DND-41 (cell line): ENCODE measurements around the gene DCAF10.

Source experiments
- ATAC-seq: fragments of 200-7000 bp; cut with Tn5 transposase; 3 replicates; pipeline ENCODE4 v1.9.1; 2021; ENCODE audit warnings: low read depth; ENCODE audit not compliant: insufficient read depth
- DNase-seq: peaks from one replicate; pipeline ENCODE4 v3.0.0-alpha.2; 2020
- H2AFZ ChIP-seq: 2 replicates; pipeline ENCODE4 v1.6.0; 2012; ENCODE audit warnings: low read depth, low read length
- H3K27ac ChIP-seq: 2 replicates; pipeline ENCODE4 v1.5.1; 2012; ENCODE audit warnings: low read length, inconsistent platforms
- H3K27me3 ChIP-seq: fragments of 200-600 bp; sonication (generic); 2 replicates; pipeline ENCODE4 v1.6.0; 2012; ENCODE audit warnings: low read length, mild to moderate bottlenecking, inconsistent platforms; ENCODE audit not compliant: insufficient read depth, poor library complexity
- H3K36me3 ChIP-seq: 2 replicates; pipeline ENCODE4 v1.5.1; 2012; ENCODE audit warnings: low read length, inconsistent platforms; ENCODE audit not compliant: insufficient read depth
- H3K4me1 ChIP-seq: 2 replicates; pipeline ENCODE4 v1.5.1; 2012; ENCODE audit warnings: mild to moderate bottlenecking, low read length; ENCODE audit not compliant: insufficient read depth
- H3K4me2 ChIP-seq: 2 replicates; pipeline ENCODE4 v1.6.0; 2012; ENCODE audit warnings: mild to moderate bottlenecking, moderate library complexity, low read length, inconsistent platforms; ENCODE audit not compliant: insufficient read depth
- H3K4me3 ChIP-seq, 2 experiments: fragments of 200-600 bp in 1 of 2; shearing (Covaris generic) in 1 of 2; 2 replicates each; pipeline ENCODE4 v1.5.1; 2012 to 2016; ENCODE audit warnings: inconsistent platforms in 2 of 2, low read length in 2 of 2, mild to moderate bottlenecking in 2 of 2, low read depth in 1 of 2, moderate library complexity in 1 of 2
- H3K79me2 ChIP-seq: 2 replicates; pipeline ENCODE4 v1.6.0; 2012; ENCODE audit warnings: low read length, inconsistent platforms; ENCODE audit not compliant: insufficient read depth
- H3K9ac ChIP-seq: 2 replicates; pipeline ENCODE4 v1.6.0; 2012; ENCODE audit warnings: low read depth, mild to moderate bottlenecking, inconsistent platforms, low read length, moderate library complexity
- H3K9me3 ChIP-seq: 2 replicates; pipeline ENCODE4 v1.5.1; 2012; ENCODE audit warnings: low read length, moderate library complexity, mild to moderate bottlenecking, inconsistent platforms; ENCODE audit not compliant: insufficient read depth, severe bottlenecking
- H4K20me1 ChIP-seq: 2 replicates; pipeline ENCODE4 v1.6.0; 2012; ENCODE audit warnings: low read length; ENCODE audit not compliant: insufficient read depth
- EZH2 ChIP-seq: IDR thresholded peaks from 3 replicates; pipeline ENCODE4 v1.6.1; 2012; ENCODE audit warnings: borderline replicate concordance, low read depth, mild to moderate bottlenecking, moderate library complexity, low read length, inconsistent platforms; ENCODE audit not compliant: severe bottlenecking
- TF ChIP-seq, protein P1 (sequence below): IDR thresholded peaks from 2 replicates; pipeline ENCODE4 v1.5.1; 2012; ENCODE audit warnings: borderline replicate concordance, low read length, moderate library complexity, mild to moderate bottlenecking; ENCODE audit not compliant: poor library complexity, severe bottlenecking; ENCODE audit errors: extremely low read depth

Gene DCAF10

DNA sequence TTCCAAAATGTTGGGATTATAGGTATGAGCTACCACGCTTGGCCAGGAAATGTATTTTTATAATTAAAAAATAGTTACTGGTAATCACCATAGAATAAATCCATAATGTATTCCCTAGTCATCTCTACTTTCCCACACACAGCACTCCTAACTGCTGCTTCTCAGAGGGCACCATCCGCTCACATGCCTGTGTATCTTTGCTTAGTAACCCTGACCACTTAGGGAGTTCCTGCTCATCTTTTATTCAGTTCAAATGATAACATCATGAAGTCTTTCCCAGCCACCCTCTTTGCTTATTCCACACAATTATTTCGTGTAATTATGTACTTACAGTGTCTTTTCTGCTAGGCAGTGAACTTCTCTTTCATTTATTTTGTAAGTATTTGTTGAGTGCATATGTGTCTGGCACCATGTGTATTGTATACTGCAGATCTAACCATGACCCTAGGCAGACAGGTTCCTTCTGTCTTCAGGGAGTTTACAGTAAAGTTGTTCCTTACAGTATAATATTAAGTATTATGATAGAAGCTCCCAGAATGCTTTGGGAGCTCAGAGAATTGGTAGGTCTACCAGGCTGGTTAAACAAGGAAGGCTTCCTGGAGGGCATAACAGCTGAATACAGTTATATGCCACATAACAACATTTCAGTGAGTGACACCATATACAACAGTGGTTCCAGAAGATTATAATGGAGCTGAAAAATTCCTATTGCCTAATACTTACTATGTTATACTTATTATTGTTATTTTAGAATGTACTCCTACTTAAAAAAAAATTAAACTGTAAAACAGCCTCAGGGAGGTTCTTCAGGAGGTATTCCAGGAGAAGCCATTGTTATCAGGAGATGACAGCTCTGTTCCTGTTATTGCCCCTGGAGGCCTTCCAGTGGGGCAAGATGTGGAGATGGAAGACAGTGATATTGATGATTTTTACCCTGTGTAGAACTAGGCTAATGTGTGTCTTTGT lies 39.2 kb downstream of the DCAF10 start:
- ATAC-seq (no peak), DNase-seq (no peak)
- Histone ChIP-seq H3K4me2 (no peak overlapping the region), H3K79me2 (0 out of 2 replicates have a peak, but pooled peaks cover 1% of the 10 kb centered on the region), H3K9ac (no peak overlapping the region), H2AFZ (no peak overlapping the region), H3K4me1 (no peaks in the 10 kb centered on the region), H3K27me3 (no peaks in the 10 kb centered on the region), H3K27ac (no peak overlapping the region), H4K20me1 (no peaks in the 10 kb centered on the region), H3K4me3 (no peak overlapping the region), H3K9me3 (no peaks in the 10 kb centered on the region), H3K36me3 (peaks cover 24% of the 10 kb centered on the region)
- TF ChIP-seq, protein P1, sequence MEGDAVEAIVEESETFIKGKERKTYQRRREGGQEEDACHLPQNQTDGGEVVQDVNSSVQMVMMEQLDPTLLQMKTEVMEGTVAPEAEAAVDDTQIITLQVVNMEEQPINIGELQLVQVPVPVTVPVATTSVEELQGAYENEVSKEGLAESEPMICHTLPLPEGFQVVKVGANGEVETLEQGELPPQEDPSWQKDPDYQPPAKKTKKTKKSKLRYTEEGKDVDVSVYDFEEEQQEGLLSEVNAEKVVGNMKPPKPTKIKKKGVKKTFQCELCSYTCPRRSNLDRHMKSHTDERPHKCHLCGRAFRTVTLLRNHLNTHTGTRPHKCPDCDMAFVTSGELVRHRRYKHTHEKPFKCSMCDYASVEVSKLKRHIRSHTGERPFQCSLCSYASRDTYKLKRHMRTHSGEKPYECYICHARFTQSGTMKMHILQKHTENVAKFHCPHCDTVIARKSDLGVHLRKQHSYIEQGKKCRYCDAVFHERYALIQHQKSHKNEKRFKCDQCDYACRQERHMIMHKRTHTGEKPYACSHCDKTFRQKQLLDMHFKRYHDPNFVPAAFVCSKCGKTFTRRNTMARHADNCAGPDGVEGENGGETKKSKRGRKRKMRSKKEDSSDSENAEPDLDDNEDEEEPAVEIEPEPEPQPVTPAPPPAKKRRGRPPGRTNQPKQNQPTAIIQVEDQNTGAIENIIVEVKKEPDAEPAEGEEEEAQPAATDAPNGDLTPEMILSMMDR: no peak
- TF ChIP-seq EZH2: no peak

DNA sequence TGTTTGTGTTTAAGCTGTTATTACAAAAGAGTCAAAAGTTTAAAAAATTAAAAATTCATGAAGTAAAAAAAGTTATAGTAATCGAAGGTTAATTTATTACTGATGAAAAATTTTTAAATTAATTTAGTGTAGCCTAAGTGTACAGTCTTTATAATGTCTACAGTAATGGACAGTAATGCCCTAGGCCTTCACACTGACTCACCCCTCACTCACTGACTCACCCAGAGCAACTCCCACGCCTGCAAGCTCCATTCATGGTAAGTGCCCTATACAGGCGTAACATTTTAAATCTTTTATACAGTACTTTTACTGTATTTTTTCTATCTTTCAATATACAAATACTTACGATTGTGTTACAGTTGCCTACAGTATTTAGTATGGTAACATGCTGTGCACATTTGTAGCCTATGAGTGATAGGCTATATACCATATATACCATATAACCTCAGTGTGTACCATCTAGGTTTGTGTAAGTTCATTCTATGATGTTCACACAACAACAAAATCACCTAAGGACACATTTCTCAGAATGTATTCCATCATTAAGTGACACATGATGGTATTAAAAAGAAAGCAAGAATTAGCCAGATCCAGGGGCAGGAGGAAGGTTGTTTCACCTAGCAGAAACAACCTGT lies 40.1 kb downstream of the DCAF10 start:
- Histone ChIP-seq H3K79me2 (no peaks in the 10 kb centered on the region), H3K9me3 (no peaks in the 10 kb centered on the region), H4K20me1 (no peaks in the 10 kb centered on the region), H2AFZ (no peak overlapping the region), H3K9ac (no peak overlapping the region), H3K4me2 (no peak overlapping the region), H3K27ac (no peak overlapping the region), H3K36me3 (peaks cover 26% of the 10 kb centered on the region), H3K4me3 (no peak overlapping the region), H3K27me3 (no peaks in the 10 kb centered on the region), H3K4me1 (no peaks in the 10 kb centered on the region)
- ATAC-seq: no peak
- no peak for DNase-seq
- TF ChIP-seq, protein P1: no peak

DNA sequence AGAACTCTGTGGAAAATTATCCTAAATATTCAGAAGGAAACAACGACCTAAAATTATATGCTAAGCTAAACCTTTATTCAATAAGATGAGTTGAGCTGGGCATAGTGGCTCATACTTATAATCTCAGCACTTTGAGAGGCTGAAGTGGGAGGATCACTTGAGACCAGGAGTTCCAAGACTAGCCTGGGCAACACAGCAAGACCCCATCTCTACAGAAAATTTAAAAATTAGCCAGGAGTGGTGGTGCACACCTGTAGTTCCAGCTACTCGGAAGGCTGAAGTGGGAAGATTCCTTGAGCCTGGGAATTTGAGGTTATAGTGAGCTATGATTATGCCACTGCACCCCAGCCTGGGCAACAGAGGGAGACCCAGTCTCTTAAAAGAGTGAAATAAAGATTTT lies 51.6 kb downstream of the DCAF10 start:
- H3K79me2 ChIP-seq: no peaks in the 10 kb centered on the region
- ATAC-seq (no peak), DNase-seq (no peak)
- no peaks in the 10 kb centered on the region for H3K4me1 ChIP-seq
- no peak overlapping the region for H3K4me3 ChIP-seq
- no peak overlapping the region for H3K27ac ChIP-seq
- no peak overlapping the region for H2AFZ ChIP-seq
- H3K9me3 ChIP-seq: no peaks in the 10 kb centered on the region
- H3K36me3 ChIP-seq: peaks cover 24% of the 10 kb centered on the region; the same call in 1 of the 2 replicates
- no peak for TF ChIP-seq EZH2
- TF ChIP-seq, protein P1: no peak
- no peaks in the 10 kb centered on the region for H3K27me3 ChIP-seq
- H4K20me1 ChIP-seq: no peaks in the 10 kb centered on the region
- no peak overlapping the region for H3K4me2 ChIP-seq
- no peak overlapping the region for H3K9ac ChIP-seq
